HT1080 (cell line): Measurements from ENCODE around the gene MYT1. TPM values are rescaled to one million over a fixed set of nuclear protein-coding genes. Genes with fewer than 3 reads are reported as not detected.
A peak's percentile ranks its signal among the peaks of the same experiment; 100 is the strongest.

Experiments
- DNase-seq: peaks from one replicate; pipeline ENCODE4 v3.0.0-alpha.2; 2015; ENCODE audit warnings: low read depth
- total RNA-seq: library from RNA; depleted of rRNA; stranded (reverse); fragments of >200 nt; shearing (Covaris generic); gene quantifications from 2 replicates; pipeline ENCODE4 v1.2.3, GENCODE V29; 2014

Gene MYT1
- total RNA-seq, 1 experiment from 2014 or later = not detected

DNA sequence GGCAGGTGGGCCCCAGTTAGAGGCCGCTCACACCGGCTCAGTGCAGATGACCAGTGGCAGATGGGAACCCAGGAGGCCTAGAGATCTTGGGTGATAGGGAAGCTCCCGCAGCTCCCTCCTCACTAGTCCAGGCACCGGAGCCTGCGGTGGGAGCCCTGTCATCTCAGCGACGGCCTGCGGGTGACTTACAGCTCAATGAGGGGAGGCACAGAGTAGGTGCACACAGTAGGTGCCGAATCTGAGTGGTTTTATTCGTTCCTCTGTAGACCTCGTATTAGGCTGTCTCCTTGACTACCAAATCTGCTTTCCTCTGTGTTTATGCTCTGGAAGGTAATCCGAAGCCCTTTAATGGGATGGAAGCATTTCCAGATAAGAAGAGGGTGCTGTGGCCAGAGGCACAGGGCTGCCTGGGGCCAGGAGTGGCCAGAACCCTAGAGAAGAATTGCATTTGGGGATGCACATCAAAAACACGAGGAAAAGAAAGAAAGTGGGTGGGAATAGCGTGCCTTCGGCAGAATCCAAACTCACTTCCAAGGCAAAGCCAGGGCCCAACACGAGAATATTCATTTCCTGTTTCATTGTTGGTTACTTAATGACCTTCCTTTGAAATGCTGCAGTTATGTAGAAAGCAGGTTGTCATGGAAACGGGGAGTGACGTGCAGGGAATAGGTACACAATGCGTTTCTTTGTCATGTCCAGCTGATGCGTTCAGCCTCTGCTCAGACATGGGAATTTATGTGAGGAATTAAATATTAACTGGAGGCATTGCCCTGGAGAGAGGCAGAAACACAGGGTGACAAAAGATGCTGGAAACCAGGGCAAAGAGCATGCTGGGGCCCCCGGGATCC lies 24.7 kb downstream of the MYT1 start:
- peak; percentile 79 for DNase-seq

DNA sequence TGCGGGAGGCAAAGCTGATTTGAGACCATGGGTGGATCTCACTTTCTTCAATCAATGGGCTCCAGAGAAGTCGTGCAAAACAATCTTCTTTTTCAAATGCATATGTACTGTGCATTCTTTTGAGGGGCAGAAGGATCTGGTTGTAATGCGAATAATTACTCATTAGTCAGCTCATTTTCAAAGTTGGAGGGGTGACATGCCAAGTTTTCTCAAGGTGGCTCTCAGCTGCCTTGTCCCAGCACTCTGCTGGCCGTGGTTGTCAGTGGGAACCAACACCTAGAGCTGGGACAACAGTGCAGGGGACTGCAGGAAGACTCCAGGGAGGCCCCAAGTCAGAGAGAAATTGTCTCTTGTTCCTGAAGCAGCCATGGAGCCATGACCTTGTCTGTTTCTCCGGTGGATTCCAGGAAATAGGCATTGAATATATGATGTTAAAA lies 25.3 kb downstream of the MYT1 start:
- no peak for DNase-seq

DNA sequence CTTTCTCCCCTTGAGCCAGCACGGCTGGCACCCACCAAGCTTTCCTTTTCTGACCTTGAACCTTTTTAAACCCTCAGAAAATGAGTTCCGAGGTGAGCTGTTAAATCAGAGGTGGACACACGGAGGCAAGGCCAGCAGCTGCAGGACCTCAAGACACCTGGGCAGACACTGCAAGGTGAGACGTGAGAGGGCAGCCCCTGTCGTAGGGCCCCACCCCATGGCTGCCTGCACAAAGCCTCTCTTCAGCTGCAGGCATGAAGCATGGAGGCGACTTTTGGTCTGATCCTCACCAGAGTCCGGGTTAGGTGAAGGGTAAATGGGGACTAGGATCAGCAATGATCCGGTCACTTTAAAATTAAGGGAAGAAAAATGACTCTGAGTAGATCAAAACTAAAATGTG lies 25.7 kb downstream of the MYT1 start:
- DNase-seq = no peak

DNA sequence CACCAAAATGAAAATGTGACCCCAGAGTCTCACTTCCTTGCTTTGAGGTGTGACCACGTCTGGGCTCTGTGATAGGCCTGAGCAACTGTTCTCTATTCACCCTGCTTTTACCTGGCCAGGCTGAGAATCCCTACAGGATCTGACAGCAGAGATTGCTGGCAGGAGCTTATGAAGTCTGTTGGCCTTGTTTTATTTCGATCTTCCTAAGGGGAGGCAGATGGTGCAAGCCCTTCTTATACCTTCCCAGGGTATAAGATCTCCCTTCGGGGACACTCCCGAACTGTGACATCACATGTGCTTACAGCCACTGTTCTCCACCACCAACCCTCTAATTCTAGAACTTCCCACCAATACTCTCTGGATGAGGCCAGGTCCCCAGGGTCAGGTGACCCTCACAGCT lies 26.8 kb downstream of the MYT1 start:
- DNase-seq = no peak

DNA sequence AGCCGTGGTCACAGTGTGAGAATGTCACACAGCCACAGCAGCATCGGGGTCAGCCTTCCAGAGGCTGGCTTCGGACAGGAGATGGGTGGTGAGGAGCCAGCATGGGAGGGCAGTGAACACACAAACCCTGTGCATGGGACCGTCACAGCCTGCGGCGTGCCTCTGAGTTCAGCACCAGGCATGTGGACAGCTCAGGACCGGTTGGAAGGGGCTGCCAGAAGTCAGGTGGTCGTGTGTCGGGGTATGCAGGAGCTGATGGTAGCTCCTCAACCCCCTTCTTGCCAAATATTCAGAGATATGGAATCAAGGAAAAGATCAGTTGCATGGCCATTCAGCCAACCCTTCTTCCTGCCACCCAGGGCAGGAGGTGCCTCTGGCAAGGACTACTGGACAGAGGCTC lies 28.2 kb downstream of the MYT1 start:
- DNase-seq = no peak

DNA sequence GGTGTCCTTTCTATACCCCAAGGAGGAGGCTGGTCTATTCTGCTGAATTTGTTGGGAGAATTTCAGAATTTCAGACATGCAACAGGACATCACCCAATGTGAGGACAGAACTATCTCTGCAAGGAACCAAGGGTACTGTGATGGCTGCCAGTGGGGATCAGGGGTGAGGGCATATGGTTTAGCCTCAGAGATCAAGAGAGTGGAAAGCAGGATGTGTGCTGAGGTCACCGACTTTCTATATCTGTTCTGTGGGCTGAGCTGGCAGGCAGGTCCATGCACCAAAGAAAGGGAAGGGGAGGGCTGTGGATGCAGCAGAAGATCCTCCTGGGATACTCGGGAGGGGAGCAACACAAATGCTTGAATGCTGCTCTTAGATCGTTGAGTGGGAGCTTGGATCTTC lies 28.8 kb downstream of the MYT1 start:
- no peak for DNase-seq

DNA sequence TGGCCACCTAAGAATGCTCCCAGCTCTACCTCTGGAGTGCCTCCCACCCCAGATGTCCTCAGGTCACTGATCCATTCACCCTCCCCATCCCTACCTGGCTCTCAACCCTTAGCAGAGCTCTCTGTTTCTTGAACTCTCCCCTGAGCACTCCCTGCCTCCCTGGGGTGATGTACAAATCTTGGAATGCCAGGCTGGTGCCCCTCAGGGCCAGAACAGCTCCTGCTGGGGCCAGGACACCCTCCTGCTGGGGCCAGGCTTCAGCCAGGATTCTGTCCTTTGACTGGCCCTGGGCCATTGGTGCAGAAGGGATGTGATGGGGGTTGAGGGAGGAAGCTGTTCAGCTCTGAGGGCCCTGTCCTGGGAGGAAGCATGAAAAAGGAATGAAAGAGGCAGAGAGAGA lies 30.0 kb downstream of the MYT1 start:
- no peak for DNase-seq

DNA sequence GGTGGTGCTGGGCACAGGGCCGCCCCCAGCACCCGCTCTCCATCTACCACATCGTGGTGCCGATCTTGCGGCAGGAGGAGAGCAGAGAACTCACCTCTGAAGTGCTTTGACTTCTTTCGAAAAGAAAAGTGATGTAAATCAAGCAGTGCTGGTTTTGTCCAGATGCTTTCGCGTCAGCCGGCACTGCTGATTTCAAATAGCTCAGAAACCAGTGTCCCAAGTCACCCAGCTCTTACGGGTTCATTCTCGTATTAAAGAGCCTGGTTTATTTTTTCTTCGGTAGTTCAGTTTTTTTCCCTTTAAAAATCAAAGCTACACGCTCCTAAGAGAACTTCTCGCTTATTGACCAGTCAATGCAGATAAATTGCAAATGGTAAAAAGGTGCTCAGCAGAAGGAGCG lies 32.1 kb downstream of the MYT1 start:
- no peak for DNase-seq

DNA sequence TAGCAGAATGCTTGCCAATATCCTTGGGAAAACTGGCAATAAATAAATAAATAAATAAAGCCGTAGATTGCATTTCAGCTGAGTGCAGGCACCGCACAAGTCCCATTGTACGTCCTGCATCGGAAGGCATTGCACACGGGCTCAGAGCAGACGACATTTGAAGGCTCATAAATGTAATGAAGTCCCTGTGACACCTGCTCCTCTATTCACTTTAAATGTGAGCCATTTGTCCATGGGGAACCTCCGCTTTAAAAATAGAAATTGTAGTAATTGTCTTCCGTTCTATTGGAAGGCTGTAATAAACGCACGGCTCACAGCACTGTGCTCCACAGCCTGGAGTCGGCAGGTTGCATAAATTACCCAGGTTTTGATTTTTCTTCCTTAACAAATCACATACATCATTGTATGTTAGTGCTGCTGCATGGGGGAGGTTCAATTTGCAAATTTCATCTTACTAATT lies 32.6 kb downstream of the MYT1 start:
- DNase-seq = no peak

DNA sequence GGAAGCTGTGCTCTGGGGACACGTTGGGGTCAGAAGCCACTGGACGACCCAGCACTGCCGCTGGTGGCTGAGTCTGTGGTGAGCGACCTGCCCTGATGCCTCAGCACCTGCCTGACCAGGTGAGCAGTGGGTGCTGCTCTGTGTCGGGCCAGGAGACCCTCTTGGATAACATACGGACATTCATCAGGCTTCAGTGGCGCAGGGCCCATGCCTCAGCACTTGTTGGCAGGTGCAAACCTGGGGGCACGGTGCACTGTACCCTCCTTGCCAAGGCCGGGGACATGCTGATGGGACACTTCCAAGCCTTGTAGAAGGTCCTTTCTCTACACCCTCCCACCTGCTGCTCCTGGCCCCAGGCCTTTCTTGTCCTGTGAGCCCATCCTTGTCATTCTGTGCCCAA lies 34.1 kb downstream of the MYT1 start:
- DNase-seq = no peak

DNA sequence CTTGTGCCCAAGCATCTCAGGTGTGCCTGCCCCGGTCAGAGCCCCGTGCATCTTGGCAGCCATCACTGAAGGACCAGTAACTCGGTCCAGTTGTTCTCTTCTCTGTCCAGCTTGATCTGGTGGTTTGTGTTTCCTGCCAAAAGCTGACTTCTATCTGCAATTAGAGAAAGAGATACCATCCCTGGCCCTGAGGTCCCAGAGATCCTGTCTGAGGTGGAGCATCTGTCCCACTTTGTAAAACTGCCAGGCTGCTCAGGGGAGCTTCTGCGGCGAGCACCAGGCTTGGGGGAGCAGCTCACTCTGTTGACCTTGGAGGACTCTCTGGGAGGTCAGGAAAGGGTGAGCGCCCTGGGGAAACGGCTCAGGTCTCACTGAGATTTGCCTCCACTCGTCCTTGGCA lies 35.1 kb downstream of the MYT1 start:
- DNase-seq = no peak

DNA sequence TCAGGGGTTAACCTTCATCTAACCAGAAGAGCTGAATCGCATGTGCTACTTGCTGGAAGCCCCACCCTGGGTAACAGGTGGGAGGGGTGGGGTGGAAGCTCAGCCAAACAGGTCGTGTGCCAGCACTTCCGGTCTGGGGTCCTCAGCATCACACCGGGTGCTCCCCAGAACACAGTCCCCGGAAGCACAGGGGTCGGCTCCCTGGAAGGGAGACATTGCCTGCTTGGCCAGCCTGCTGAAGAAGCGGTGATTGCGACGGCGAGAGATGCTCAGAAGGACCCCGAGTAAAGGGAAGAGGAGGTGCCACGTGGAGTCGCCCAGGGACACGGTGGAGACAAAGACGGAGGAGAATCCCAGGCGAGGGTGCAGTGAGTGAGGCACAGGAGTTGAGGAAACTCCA lies 36.5 kb downstream of the MYT1 start:
- no peak for DNase-seq

DNA sequence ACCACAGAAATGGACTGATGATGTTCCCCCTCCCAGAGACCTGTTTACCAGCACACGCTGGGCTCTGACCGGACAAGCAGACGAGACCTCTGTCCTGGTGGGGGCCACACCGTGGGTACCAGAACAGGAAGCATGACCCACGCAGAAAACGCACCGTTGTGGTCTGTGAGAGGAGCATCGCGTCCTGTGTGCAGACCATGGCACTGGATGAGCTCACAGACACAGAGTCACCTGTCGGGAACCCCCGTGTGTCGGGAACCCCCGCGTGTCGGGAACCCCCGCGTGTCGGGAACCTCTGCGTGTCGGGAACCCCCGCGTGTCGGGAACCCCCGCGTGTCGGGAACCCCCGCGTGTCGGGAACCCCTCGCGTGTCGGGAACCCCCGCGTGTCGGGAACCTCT lies 37.4 kb downstream of the MYT1 start:
- no peak for DNase-seq

DNA sequence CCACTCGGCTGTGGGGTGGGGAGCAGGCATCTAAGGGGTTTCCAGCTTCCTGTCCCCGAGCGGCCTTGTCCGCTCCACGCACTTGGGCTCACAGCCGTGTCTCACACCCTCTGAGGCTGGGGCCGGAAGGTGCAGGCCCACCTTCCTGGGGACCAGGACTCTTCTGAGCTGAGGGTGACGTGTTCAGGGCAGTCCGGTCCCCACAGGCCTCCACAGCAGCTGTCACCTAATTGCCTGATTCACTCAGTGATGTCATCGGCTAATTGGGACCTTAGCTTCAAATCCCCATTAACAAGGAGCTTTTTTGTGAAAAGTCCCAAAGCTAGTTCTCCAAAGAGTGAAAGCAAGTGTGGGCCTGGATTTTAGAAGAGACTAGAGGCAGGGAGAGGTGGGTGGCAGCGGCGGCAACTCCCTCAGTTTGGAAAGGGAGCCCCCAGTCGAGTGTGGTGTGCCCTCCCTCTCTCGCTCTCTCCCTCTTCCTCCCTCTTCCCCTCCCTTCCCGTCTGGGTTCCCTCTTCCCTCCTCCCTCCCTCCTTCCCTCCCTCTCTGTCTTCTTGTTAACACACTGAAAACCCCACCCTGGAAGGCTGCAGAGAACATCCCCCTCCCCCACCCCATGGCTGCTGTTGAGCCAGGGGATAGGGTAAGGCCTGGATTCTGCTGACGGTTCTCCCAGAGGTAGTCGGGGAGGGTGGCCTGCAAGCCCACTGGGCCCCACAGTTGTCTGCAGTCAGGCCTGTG lies 39.0 kb downstream of the MYT1 start:
- DNase-seq = no peak

DNA sequence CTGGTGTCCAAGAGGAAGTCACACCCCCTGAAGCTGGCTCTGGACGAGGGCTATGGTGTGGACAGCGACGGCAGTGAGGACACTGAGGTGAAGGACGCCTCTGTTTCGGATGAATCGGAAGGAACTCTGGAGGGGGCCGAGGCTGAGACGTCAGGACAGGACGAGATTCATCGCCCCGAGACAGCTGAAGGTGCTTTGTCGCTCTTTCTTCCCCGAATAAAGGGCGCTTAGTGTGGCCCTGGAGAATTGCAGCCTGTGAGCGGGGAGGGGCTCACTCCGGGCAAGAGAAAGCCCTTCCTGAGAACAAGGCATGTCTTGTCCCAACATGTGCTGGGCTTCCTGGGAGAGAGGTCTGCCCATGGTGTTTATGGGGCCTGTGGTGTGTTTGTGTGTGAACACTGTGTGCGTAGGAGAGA lies 41.4 kb downstream of the MYT1 start:
- no peak for DNase-seq

DNA sequence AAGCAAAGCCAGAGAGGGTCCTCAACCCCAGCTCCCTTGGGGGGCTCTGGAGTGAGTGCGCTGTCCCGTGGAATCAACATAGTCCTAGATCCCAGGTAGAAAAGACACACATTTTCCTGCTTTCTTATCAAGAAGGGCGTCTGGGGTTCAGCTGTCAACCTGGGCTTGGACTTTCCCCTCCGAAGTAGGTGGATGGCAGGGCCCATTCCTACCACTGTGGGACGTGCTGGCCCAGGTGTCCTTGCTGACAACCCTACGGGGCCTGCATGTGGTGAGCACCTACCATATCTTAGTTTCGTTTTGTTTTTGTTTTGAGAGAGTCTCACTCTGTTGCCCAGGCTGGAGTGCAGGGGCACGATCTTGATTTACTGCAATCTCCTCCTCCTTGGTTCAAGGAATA lies 42.4 kb downstream of the MYT1 start:
- DNase-seq = no peak

DNA sequence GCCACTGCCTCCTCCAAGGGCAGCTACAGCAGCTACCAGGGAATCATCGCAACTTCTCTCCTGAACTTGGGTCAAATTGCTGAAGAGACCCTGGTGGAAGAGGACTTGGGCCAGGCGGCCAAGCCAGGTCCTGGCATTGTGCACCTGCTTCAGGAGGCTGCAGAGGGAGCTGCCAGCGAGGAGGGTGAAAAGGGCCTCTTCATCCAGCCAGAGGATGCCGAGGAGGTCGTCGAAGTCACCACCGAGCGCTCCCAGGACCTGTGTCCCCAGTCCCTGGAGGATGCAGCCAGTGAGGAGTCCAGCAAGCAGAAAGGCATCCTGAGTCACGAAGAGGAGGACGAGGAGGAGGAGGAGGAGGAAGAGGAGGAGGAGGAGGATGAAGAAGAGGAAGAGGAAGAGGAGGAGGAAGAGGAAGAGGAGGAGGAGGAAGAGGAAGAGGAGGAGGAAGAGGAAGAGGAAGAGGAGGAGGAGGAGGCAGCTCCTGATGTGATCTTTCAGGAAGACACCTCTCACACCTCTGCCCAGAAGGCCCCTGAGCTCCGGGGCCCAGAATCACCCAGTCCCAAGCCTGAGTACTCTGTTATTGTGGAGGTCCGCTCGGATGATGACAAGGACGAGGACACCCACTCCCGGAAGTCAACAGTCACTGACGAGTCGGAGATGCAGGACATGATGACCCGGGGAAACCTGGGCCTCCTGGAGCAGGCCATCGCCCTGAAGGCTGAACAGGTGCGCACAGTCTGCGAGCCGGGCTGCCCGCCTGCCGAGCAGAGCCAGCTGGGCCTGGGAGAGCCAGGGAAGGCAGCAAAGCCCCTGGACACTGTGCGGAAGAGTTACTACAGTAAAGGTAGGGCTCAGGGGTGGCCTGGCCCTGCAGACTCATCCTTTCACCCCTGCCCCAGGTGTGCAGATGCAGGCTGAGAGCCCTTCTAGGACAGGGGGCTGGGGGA lies 43.7 kb downstream of the MYT1 start:
- DNase-seq = no peak

DNA sequence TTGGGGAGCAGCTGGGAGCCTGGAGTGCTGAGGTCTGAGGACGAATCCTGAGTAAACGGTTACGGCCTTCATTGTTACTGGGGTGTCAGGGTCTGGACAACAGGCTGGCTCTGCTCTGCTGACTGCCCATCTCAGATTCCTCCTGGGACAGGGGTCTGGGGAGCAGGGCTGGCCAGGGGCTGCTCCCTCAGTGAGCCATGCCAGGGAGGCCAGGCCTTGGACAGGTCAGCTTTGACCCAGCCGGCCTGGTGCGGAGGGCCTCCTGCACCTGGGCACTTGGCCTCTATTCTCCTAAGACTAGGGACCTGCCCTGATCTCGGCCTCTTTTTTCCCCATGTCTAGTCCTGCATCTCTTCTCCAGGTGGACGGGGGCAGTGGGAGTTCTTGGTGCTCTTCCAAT lies 44.9 kb downstream of the MYT1 start:
- DNase-seq = no peak

DNA sequence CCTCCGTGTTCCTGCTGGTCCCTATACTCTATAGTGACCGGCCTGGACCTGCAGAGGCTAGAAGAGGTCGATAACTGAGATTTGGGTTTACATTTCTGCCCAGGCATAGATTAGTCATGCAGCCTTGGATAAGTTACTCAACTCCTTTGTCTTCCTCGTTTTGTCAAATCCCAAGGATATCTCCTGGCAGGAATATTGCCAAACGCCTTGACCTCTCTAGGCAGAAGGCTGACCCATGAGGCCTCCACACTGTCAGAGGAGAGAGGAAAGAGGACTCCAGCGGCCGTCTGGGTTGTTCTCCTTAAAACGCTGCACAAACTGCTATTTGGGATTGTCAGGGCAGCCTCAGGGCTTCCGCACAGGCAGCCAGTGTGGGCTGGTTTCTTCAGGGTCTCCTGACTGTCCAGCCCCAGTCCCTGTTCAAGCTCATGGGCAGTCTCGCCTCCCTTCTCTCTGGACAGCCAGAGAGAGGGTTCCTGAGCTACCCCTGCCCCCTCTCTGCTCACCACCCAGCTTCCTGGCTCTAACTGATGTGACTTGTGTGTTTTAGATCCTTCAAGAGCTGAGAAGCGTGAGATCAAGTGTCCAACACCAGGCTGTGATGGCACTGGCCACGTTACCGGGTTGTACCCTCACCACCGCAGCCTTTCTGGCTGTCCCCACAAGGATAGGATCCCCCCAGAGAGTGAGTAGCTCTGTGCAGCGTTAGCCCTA lies 46.6 kb downstream of the MYT1 start:
- no peak for DNase-seq

DNA sequence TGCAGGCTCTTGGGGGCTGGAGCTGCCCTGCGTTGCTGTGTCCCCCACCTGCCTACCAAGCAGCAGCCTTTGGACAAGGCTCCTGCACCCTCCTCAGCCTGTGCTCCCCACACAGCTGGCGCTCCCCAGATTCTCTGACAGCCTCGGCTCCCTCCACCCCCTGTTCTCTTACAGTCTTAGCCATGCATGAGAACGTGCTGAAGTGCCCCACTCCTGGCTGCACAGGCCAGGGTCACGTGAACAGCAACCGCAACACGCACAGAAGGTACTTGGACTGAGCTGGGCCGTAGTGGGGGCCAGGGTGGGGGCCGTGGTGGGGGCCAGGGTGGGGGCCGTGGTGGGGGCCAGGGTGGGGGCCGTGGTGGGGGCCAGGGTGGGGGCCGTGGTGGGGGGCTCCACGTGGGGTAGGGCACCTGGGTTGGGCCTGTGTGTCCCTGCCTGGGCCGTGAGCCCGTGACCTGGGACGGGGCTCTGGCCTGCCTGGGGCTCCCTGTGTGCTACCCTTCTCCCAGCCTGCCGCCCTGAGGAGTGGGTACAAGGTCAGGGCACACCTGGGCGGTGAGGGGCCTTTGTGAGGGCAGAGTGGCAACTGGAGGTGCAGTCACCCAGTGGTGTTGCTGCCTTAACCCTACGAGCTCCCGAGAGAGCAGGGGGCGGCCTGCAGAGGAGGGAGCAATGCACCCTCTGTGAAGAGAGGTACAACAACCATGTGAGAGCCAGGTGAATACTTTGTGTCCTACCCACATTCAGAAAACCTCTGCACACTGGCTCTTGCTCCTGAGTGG lies 47.8 kb downstream of the MYT1 start:
- DNase-seq = no peak
